ENCODE data around the gene ADAMTS2. TPM values are rescaled to one million over a fixed set of nuclear protein-coding genes. Genes with fewer than 3 reads are reported as not detected.
"Not testable (repeated sequence)": the region's sequence is repeated elsewhere in the genome, so short reads cannot be mapped to it uniquely, and the experiment has no call there.

ADAMTS2 gene
- total RNA-seq, 1 donor from 2014 or later = 93.2 TPM

GRCh38 chr5:179110528-179110927, 234.7 kb downstream of the ADAMTS2 start:
- Mint-ChIP-seq H3K4me1 (ENCODE audit: low read depth) (no peaks in the 10 kb centered on the region), H3K27ac (ENCODE audit: unreplicated experiment) (no peak overlapping the region), H3K27me3 (ENCODE audit: low read depth) (no peaks in the 10 kb centered on the region), H3K9me3 (ENCODE audit: low read depth) (peaks cover 49% of the 10 kb centered on the region), H3K36me3 (ENCODE audit: low read depth) (peaks cover 22% of the 10 kb centered on the region), H3K4me3 (ENCODE audit: unreplicated experiment) (no peak overlapping the region)
- no peak for TF ChIP-seq CTCF (IDR thresholded peaks at IDR 0.05)
- DNase-seq (ENCODE audit: low spot score) = no peak

GRCh38 chr5:179101282-179101681, 244.0 kb downstream of the ADAMTS2 start:
- Mint-ChIP-seq H3K36me3 (ENCODE audit: low read depth) (peaks cover 24% of the 10 kb centered on the region), H3K9me3 (ENCODE audit: low read depth) (peaks cover 34% of the 10 kb centered on the region)
- H3K4me1 Mint-ChIP-seq (ENCODE audit: low read depth); DNase-seq (ENCODE audit: low spot score); H3K27ac Mint-ChIP-seq (ENCODE audit: unreplicated experiment); H3K4me3 Mint-ChIP-seq (ENCODE audit: unreplicated experiment); H3K27me3 Mint-ChIP-seq (ENCODE audit: low read depth): not testable (repeated sequence)

GRCh38 chr5:179089502-179089901, 255.8 kb downstream of the ADAMTS2 start:
- TF ChIP-seq CTCF (IDR thresholded peaks at IDR 0.05) = no peak
- no peak for DNase-seq (ENCODE audit: low spot score)
- Mint-ChIP-seq H3K9me3 (ENCODE audit: low read depth) (peaks cover 73% of the 10 kb centered on the region), H3K27ac (ENCODE audit: unreplicated experiment) (no peak overlapping the region), H3K27me3 (ENCODE audit: low read depth) (no peaks in the 10 kb centered on the region), H3K4me3 (ENCODE audit: unreplicated experiment) (no peak overlapping the region), H3K36me3 (ENCODE audit: low read depth) (peaks cover 28% of the 10 kb centered on the region), H3K4me1 (ENCODE audit: low read depth) (no peaks in the 10 kb centered on the region)

GRCh38 chr5:179080724-179081123, 264.5 kb downstream of the ADAMTS2 start:
- no peak overlapping the region for H3K4me3 Mint-ChIP-seq (ENCODE audit: unreplicated experiment)
- no peaks in the 10 kb centered on the region for H3K27me3 Mint-ChIP-seq (ENCODE audit: low read depth)
- H3K36me3 Mint-ChIP-seq (ENCODE audit: low read depth) = peaks cover 65% of the 10 kb centered on the region
- no peak overlapping the region for H3K27ac Mint-ChIP-seq (ENCODE audit: unreplicated experiment)
- peaks cover 75% of the 10 kb centered on the region for H3K9me3 Mint-ChIP-seq (ENCODE audit: low read depth)
- TF ChIP-seq CTCF (IDR thresholded peaks at IDR 0.05) = no peak
- H3K4me1 Mint-ChIP-seq (ENCODE audit: low read depth) = no peaks in the 10 kb centered on the region
- DNase-seq (ENCODE audit: low spot score) = no peak

- no peak for TF ChIP-seq CTCF (IDR thresholded peaks at IDR 0.05)
- peaks cover 74% of the 10 kb centered on the region for H3K9me3 Mint-ChIP-seq (ENCODE audit: low read depth)
- peaks cover 66% of the 10 kb centered on the region for H3K36me3 Mint-ChIP-seq (ENCODE audit: low read depth)
- H3K4me3 Mint-ChIP-seq (ENCODE audit: unreplicated experiment) = no peak overlapping the region
- H3K27ac Mint-ChIP-seq (ENCODE audit: unreplicated experiment) = no peak overlapping the region
- DNase-seq (ENCODE audit: low spot score) = no peak
- H3K4me1 Mint-ChIP-seq (ENCODE audit: low read depth) = no peaks in the 10 kb centered on the region
- H3K27me3 Mint-ChIP-seq (ENCODE audit: low read depth) = no peaks in the 10 kb centered on the region
These were observed 265.9 kb downstream of the ADAMTS2 start for GRCh38 chr5:179079165-179079987.

- H3K36me3 Mint-ChIP-seq (ENCODE audit: low read depth) = peaks cover 42% of the 10 kb centered on the region
- no peak overlapping the region for H3K4me3 Mint-ChIP-seq (ENCODE audit: unreplicated experiment)
- peaks cover 63% of the 10 kb centered on the region for H3K9me3 Mint-ChIP-seq (ENCODE audit: low read depth)
- no peak for TF ChIP-seq CTCF (IDR thresholded peaks at IDR 0.05)
- no peak overlapping the region for H3K27ac Mint-ChIP-seq (ENCODE audit: unreplicated experiment)
- H3K27me3 Mint-ChIP-seq (ENCODE audit: low read depth) = no peaks in the 10 kb centered on the region
- no peak for DNase-seq (ENCODE audit: low spot score)
- peaks cover 4% of the 10 kb centered on the region for H3K4me1 Mint-ChIP-seq (ENCODE audit: low read depth)
These were observed 279.6 kb downstream of the ADAMTS2 start for GRCh38 chr5:179065703-179066102.
